Adipocyte (in vitro differentiated cells): ENCODE measurements around the gene NPAT.

Experiments used
- DNase-seq: peaks from one replicate; pipeline ENCODE4 v3.0.0-alpha.2; 2015; ENCODE audit warnings: low read depth
- H3K27me3 ChIP-seq: replicated peaks from 2 replicates; pipeline ENCODE4 v1.7.0; 2013; ENCODE audit warnings: mild to moderate bottlenecking, low read length, moderate library complexity; ENCODE audit not compliant: control insufficient read depth, insufficient read depth
- H3K36me3 ChIP-seq: 2 replicates; pipeline ENCODE4 v1.7.0; 2013; ENCODE audit warnings: low read length, mild to moderate bottlenecking, moderate library complexity; ENCODE audit not compliant: control insufficient read depth, insufficient read depth, severe bottlenecking
- H3K4me1 ChIP-seq: 2 replicates; pipeline ENCODE4 v1.7.0; 2013; ENCODE audit warnings: mild to moderate bottlenecking, low read length, moderate library complexity; ENCODE audit not compliant: control insufficient read depth, insufficient read depth
- H3K4me3 ChIP-seq: 2 replicates; pipeline ENCODE4 v1.7.0; 2013; ENCODE audit warnings: mild to moderate bottlenecking, low read length, moderate library complexity
- H3K9ac ChIP-seq: 2 replicates; pipeline ENCODE4 v1.7.0; 2013; ENCODE audit warnings: mild to moderate bottlenecking, low read length, moderate library complexity
- H3K9me3 ChIP-seq: 2 replicates; pipeline ENCODE4 v1.7.0; 2013; ENCODE audit warnings: mild to moderate bottlenecking, low read length, moderate library complexity; ENCODE audit not compliant: control insufficient read depth

Gene NPAT

DNA sequence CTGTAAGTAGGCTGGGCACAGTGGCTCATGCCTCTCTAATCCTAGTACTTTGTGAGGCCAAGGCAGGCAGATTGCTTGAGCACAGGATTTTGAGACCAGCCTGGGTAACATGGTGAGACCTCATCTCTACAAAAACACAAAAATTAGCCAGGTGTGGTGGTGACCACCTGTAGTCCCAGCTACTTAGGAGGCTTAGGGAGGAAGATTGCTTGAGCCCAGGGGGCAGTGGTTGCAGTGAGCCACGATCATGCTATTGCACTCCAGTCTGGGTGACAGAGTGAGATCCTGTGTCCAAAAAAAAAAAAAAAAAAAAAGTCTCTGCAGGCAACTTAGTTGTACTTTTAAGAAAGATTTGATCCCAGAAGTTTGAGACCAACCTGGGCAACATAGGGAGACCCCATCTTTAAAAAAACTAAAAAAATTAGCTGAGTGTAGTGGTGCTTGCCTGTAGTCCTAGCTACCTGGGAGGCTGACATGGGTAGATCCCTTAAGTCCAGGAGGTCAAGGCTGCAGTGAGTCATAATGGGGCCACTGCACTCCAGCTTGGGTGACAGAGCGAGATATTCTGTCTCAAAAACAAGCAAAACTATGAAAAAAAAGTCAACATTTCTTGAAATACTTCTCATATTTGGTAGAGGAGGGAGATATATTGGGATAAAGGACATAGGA is 11.0 kb upstream of the NPAT start:
- Histone ChIP-seq H3K9me3 (no peaks in the 10 kb centered on the region), H3K9ac (no peak overlapping the region), H3K27me3 (no peaks in the 10 kb centered on the region), H3K4me1 (no peaks in the 10 kb centered on the region), H3K4me3 (no peak overlapping the region), H3K36me3 (peaks cover 66% of the 10 kb centered on the region)
- DNase-seq, result no peak

DNA sequence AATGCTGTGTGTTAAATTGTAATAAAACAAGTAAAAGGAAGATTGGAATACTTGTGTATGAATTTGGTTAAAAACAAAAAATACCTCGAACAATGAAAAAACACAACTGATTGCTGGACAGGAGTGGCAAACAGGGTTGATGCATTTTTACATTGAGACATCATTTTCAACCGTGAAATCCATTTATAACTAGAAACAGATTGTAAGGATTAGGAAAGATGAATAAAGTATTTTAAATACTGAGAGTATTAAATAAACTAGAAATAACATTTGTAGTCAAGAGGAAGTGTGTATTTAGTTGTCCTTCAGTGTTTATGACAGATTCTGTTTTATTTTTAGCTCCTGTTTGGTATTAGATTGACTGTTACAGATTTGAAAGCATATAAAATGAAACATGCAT is 5.8 kb upstream of the NPAT start:
- peak; percentile 84 for DNase-seq
- no peaks in the 10 kb centered on the region for H3K9me3 ChIP-seq
- peaks cover 20% of the 10 kb centered on the region for H3K4me1 ChIP-seq
- H3K9ac ChIP-seq, result no peak overlapping the region
- no peaks in the 10 kb centered on the region for H3K27me3 ChIP-seq
- no peak overlapping the region for H3K4me3 ChIP-seq
- peaks cover 50% of the 10 kb centered on the region for H3K36me3 ChIP-seq

DNA sequence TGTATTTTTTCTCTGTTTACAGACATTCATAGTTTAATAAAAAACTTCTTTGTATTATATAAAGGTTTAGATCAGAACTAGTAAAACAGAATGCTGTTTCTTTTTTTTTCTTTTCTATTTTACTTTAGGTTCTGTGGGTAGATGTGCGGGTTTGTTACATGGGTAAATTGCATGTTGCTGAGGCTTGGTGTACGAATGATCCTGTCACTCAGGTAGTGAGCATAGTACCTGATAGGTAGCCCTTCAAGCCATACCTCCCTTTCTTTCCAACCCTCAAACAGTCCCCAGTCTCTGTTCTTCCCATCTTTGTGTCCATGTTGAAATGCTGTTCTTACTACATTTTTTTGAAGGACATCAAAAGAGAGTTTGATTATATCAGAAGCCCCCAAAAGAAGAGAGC is 3.6 kb upstream of the NPAT start:
- Histone ChIP-seq H3K9me3 (no peaks in the 10 kb centered on the region), H3K4me3 (no peak overlapping the region)

DNA sequence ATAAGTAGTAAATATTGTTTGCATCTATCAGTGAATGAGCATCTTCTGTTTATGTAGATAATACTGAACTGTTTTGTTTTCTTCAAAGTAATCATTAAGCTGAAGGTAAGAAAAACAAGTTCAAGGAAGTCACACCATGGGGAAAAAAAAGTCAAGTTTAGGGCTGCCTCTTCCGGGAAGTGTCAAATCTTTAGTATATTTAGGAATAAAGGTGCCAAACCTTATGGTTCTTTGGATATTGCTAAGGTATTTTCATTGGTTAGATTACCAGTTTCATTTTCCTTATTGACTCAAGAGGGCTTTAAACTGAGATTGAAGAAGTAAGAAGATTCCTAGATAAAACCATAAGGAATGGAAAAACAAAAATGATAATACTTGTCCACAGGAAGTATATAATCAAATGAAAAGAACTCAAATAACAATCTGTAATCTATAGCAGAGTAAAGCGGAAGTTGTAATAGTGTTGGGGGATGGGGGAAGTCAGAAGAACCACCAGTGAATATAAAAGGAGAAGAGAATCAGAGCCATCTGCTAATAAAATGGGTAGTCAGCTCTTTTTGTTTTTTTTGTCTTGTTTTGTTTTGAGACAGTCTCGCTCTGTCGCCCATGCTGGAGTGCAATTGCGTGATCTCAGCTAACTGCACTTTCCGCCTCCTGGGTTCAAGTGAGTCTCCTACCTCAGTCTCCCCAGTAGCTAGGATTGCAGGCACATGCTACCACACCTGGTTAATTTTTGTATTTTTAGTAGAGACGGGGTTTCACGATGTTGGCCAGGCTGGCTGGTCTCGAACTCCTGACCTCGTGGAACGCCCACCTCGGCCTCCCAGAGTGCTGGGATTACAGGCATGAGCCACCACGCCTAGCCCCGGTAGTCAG is 2.7 kb upstream of the NPAT start:
- peaks cover 28% of the 10 kb centered on the region for H3K36me3 ChIP-seq

More for the DNA sequence above, 3.6 kb upstream of the NPAT start:
- no peak for DNase-seq
- H3K9ac ChIP-seq, result no peak overlapping the region
- peaks cover 21% of the 10 kb centered on the region for H3K4me1 ChIP-seq
- H3K27me3 ChIP-seq, result no peaks in the 10 kb centered on the region
- peaks cover 33% of the 10 kb centered on the region for H3K36me3 ChIP-seq

DNA sequence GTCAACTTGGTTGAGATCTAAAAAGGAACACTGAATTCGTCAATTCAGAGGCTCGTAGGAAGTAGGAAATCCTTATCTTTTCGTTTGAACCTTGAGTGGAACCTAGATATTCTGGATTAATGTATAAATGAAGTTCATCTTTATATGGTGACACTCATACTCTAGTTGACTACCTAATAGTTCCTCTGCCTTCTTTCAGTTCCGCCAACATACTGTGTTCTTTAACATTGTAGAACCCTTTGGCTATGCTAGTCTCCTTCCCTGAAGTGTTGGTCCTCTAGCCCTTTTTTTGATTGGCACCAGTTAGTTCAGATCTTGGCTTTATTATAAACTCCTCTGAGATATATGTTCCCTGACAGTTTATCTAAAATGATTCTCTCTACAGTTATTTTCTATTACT is 1.9 kb upstream of the NPAT start:
- Histone ChIP-seq H3K4me1 (peaks cover 35% of the 10 kb centered on the region), H3K27me3 (no peaks in the 10 kb centered on the region), H3K4me3 (peak overlapping the region; percentile 99), H3K36me3 (peaks cover 20% of the 10 kb centered on the region), H3K9me3 (no peaks in the 10 kb centered on the region), H3K9ac (peak overlapping the region; percentile 92)
- no peak for DNase-seq

More for the DNA sequence above, 2.7 kb upstream of the NPAT start:
- peak overlapping the region; percentile 92 for H3K9ac ChIP-seq
- peaks cover 30% of the 10 kb centered on the region for H3K4me1 ChIP-seq
- peak overlapping the region; percentile 99 for H3K4me3 ChIP-seq
- no peaks in the 10 kb centered on the region for H3K9me3 ChIP-seq
- peak; percentile 11 for DNase-seq
- no peaks in the 10 kb centered on the region for H3K27me3 ChIP-seq

DNA sequence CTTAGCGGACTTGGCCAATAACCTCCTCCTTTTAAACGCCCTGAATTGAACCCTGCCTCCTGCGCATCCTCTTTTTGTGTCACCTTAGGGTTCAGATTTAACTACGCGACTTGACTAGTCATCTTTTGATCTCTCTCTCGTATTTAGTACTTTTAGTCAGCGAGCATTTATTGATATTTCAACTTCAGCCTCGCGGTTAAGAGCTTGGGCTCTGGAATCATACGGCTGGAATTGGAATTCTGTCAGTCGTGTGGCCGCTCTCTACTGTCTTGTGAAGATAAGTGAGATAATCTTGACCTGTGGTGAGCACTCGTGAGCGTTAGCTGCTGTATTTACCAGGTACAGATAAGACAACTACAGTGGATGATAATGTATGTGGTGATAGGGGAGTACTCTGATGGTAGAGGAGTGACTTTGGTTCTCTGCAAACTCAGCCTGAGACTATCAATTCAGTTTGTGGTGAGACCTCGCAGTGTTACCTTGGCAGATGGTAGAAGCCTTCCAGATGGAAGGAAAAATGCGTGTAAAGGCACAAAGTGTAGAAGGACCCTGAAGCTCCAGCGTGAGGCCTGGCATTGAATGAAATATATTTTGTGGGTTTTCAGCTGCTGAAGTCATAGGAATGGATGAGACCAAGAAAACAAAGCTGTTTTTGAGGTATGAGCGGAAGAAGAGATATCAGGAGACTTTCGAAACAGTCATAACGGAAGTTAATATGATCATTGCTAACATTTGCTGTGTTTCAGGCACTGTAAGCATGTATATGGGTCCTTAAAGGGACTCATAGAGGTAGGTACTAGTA is 1.1 kb upstream of the NPAT start:
- Histone ChIP-seq H3K9ac (peak overlapping the region; percentile 92), H3K27me3 (no peaks in the 10 kb centered on the region), H3K4me1 (peaks cover 35% of the 10 kb centered on the region), H3K4me3 (peak overlapping the region; percentile 99), H3K9me3 (no peaks in the 10 kb centered on the region), H3K36me3 (peaks cover 12% of the 10 kb centered on the region)
- DNase-seq, result peak; percentile 43

DNA sequence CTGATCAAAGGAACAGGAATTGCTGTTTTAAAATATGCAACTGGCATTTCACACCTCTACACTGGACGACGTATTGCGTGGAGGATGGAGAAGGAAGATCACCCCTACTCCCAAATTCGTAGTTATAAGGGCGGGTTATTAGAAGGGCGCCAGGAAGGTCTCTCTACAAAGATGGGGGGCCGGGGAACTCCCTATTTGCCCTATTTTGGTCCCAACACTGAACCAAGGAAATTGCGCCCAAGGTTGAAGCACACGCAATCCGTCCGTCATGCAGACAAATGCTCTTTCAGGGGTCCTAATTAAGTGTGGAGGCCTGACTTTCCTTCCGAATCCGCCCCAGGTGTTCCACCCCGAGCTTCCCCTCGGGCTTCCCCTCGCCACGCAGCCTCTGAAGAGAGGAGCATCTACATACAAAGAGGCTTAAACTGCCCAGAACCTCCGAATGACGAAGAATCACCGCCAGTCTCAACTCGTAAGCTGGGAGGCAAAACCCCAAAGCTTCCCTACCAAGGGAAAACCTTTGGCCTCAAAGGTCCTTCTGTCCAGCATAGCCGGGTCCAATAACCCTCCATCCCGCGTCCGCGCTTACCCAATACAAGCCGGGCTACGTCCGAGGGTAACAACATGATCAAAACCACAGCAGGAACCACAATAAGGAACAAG is 396 bp downstream of the NPAT start:
- H3K9me3 ChIP-seq, result no peaks in the 10 kb centered on the region
- H3K4me3 ChIP-seq, result peak overlapping the region; percentile 99
- DNase-seq, result no peak
- H3K27me3 ChIP-seq, result no peaks in the 10 kb centered on the region
- peaks cover 35% of the 10 kb centered on the region for H3K4me1 ChIP-seq
- H3K36me3 ChIP-seq, result no peaks in the 10 kb centered on the region
- peak overlapping the region; percentile 95 for H3K9ac ChIP-seq

DNA sequence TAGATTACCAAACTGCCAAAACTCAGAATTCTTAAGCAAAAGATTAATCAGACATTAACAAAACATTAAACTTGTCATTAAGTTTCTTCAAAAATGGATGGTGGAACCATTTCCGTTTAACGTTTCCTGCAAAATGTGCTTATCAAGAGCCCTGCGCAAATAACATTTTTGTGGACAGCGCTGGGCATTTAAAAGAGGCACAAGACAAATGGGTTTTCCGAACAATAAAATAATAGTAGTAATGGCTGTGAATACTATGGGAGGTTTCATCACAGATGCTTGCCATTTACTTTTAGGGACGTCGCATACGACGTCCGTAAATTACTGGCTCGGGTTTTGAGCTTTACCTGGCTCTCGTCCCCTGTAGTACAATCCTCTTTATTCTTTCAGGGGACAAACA is 1.1 kb downstream of the NPAT start:
- Histone ChIP-seq H3K9me3 (no peaks in the 10 kb centered on the region), H3K27me3 (no peaks in the 10 kb centered on the region), H3K4me1 (peaks cover 36% of the 10 kb centered on the region), H3K36me3 (no peaks in the 10 kb centered on the region), H3K9ac (peak overlapping the region; percentile 95), H3K4me3 (peak overlapping the region; percentile 99)
- peak; percentile 58 for DNase-seq

DNA sequence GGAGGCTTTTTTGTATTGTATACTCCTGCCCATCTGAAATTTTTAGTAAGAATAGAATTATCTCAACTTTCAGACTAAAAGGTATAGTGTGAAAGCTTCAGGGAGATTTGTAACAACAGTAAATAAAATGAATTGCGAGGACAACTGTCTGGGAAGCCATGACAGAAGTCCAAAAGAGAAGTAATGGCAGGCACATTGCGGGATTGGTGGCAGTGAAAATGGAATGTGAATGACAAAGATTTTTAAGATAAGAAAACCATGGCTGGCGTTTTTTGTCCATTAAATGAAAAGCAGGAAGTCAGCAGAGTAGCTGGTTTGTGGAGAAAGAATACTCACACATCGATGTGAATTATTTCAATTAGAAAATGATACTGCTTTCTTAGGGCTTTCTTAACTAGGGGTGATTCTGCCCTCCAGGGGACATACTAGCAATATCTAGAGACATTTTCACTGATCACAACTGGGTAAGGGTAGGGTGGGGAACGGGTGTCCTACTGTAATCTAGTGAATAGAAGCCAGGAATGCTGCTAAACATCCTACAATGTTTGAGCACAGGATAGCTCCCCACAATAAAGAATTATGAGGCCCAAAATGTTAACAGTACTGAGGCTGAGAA is 1.6 kb downstream of the NPAT start:
- Histone ChIP-seq H3K36me3 (no peaks in the 10 kb centered on the region), H3K4me3 (peak overlapping the region; percentile 99), H3K9ac (peak overlapping the region; percentile 95), H3K9me3 (no peaks in the 10 kb centered on the region), H3K27me3 (no peaks in the 10 kb centered on the region), H3K4me1 (peaks cover 38% of the 10 kb centered on the region)
- DNase-seq, result peak; percentile 39

DNA sequence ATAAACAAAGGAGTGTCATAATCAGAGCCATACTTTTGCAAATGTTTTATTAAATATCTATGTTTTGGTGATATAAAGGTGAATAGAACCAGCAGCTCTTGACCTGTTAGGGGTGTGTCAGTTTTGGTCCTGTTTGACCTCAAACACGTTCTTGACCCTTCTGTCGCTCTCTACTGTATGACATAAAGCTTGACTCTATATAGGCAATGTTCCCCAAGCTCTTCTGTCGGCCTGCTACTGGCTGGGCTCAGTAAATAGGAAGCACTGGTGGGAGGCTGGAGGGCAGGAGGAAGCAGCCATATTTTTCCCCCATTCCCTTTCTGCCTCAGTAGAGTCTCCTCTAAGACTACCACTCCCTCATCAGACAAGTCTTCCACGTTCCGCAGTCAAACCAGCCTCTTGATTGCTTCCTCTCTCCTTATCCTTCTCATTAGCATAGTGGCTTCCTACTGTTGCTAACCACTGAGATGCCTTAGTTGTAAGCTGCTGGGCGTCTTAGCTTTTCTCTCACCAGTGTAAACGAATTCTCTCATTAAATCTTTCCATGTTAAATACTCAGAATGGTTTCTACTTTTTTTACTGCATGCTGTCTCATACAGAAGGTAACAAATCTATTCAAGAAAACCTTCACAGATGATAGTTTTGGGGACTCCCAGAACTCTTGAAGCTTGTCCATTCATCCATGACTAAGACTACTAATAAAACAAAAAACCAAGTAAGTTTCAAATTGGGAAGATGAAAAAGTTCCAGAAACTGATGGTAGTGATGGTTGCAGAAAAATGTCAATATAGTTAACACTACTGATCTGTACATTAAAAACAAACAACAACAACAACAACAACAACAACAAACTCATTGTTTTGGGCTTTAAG is 3.3 kb downstream of the NPAT start:
- H3K27me3 ChIP-seq, result no peaks in the 10 kb centered on the region
- no peak for DNase-seq

More for the DNA sequence above, 3.3 kb downstream of the NPAT start:
- Histone ChIP-seq H3K9me3 (no peaks in the 10 kb centered on the region), H3K9ac (no peak overlapping the region), H3K4me3 (no peak overlapping the region), H3K4me1 (peaks cover 23% of the 10 kb centered on the region), H3K36me3 (no peaks in the 10 kb centered on the region)
